IPS-11a (cell line): ENCODE data around the gene USP15.
"Not testable (repeated sequence)": the region's sequence is repeated elsewhere in the genome, so short reads cannot be mapped to it uniquely, and the experiment has no call there.

ENCODE experiments used
- H3K4me3 ChIP-seq: one replicate; pipeline ENCODE4 v1.5.1; 2013; ENCODE audit warnings: low read depth, low read length, control low read depth

USP15 gene

DNA sequence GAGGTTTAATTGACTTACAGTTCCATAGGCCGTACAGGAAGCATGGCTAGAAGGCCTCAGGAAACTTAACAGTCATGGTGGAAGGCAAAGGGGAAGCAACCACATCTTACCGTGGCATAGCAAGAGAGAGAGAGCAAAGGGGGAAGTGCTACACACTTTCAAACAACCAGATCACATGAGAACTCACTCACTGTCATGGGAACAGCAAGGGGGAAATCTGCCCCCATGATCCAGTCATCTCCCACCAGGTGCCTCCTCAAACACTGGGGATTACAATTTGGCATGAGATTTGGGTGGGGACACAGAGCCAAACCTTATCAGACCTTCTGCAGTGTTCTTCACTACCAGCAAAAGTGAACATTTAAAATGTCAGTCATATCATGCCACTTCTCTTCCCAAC, 58.9 kb downstream of the USP15 start:
- H3K4me3 ChIP-seq: no peak overlapping the region

DNA sequence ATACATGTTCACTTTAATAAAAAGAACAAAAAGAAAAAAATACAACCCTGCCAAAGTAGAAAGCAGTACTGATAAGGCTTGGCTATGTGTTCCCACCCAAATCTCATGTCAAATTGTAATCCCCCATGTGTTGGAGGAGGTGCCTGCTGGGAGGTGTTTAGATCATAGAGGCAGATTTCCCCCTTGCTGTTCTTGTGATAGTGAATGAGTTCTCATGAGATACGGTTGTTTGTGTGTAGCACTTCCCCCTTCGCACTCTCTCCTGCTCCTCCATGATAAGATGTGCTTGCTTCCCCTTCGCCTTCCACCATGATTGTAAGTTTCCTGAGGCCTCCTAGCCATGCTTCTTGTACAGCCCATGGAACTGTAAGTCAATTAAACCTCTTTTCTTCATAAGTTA, 59.9 kb downstream of the USP15 start:
- H3K4me3 ChIP-seq: no peak overlapping the region

- H3K4me3 ChIP-seq: no peak overlapping the region
Measured at GRCh38 chr12:62323386-62323785, 63.2 kb downstream of the USP15 start.

DNA sequence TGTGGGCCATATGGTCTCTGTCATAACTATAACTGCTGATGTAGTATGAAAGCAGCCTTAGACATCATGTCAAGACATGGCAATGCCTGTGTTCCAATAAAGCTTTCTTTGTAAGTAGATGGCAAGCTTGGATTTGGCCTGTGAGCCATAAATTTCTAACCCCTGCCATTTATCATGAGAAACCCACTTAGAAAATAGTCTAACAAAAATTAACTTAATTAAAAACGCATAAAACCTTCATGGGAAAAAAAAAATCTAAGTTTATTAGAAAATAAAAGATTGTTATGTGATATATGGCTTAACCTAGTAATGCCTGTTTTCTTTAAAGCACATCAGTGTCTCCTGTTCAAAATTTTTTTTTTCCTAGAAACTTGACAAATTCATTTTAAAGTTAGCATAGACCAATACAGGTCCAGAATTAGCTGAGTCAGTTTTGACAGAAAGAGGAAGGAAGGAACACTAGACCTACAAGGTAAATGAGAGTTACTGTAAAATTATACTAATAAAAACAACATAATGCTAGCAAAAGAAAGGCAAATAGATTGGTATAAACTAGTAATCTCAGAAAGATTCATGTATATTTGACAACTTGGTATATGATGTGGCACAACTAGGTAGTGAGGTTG, 68.2 kb downstream of the USP15 start:
- H3K4me3 ChIP-seq: no peak overlapping the region

DNA sequence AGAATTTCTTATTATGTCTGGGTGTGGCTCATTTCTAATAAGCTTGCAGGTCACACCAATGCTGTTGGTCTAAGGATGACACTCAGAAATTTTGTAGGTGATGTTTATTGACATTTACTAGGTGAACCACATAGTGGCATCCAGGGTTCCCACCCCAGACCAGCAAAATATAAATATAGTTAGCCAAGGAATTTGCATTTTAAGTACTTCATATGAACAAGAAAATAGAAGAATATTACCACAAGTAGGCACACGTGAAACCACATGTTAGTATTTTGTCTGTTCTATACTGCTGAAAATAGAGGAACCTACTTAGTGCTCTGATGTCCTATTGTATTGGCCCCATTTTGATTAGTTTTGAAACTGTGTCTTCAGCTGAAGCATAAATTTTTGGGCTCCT, 71.1 kb downstream of the USP15 start:
- H3K4me3 ChIP-seq: no peak overlapping the region

- H3K4me3 ChIP-seq: no peak overlapping the region
Measured at GRCh38 chr12:62332598-62332997, 72.4 kb downstream of the USP15 start.

- H3K4me3 ChIP-seq: no peak overlapping the region
Measured at GRCh38 chr12:62335057-62335456, 74.9 kb downstream of the USP15 start.

DNA sequence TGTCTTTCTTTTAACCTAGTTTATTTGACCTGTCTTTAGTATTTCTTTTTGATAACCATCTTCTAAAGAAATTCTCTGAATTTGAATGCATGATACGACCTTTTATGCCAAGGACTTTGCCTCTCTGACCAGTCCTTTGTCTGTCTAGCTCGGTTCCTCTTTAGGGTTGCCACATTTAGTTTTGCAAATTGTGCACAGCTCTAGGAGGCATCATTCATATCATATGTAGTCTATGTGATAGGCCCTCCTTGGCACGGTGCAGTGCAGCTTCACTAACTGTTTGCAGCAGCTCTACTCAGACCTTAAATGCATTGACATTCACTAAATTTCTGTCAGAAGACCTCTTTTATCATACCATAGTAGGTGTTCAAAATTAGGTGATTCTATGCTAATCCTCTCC, 75.6 kb downstream of the USP15 start:
- H3K4me3 ChIP-seq: no peak overlapping the region

DNA sequence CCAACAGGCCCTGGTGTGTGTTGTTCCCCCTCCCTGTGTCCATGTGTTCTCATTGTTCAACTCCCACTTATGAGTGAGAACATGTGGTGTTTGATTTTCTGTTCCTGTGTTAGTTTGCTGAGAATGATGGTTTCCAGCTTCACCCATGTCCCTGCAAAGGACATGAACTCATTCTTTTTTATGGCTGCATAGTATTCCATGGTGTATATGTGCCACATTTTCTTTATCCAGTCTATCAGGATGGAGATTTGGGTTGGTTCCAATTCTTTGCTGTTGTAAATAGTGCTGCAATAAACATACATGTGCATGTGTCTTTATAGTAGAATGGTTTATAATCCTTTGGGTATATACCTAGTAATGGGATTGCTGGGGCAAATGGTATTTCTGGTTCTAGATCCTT, 77.4 kb downstream of the USP15 start:
- not testable (repeated sequence) for H3K4me3 ChIP-seq

DNA sequence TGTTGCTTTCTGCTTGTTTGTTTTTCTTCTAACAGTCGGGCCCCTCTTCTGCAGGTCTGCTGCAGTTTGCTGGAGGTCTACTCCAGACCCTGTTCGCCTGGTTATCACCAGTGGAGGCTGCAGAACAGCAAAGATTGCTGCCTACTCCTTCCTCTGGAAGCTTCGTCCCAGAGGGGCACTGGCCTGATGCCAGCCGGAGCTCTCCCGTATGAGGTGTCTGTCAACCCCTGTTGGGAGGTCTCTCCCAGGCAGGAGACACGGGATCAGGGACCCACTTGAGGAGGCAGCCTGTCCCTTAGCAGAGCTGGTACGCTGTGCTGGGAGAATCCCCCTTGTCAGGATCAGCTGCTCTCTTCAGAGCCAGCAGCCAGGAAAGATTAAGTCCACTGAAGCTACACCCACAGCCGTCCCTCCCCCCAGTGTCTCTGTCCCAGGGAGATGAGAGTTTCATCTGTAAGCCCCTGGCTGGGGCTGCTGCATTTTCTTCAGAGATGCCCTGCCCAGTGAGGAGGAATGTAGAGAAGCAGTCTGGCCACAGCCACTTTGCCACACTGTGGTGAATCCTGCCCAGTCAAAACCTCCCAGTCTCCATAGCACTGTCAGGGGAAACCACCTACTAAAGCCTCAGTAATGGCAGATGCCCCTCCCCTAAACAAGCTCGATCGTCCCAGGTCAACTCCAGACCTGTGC, 82.6 kb downstream of the USP15 start:
- H3K4me3 ChIP-seq: not testable (repeated sequence)

DNA sequence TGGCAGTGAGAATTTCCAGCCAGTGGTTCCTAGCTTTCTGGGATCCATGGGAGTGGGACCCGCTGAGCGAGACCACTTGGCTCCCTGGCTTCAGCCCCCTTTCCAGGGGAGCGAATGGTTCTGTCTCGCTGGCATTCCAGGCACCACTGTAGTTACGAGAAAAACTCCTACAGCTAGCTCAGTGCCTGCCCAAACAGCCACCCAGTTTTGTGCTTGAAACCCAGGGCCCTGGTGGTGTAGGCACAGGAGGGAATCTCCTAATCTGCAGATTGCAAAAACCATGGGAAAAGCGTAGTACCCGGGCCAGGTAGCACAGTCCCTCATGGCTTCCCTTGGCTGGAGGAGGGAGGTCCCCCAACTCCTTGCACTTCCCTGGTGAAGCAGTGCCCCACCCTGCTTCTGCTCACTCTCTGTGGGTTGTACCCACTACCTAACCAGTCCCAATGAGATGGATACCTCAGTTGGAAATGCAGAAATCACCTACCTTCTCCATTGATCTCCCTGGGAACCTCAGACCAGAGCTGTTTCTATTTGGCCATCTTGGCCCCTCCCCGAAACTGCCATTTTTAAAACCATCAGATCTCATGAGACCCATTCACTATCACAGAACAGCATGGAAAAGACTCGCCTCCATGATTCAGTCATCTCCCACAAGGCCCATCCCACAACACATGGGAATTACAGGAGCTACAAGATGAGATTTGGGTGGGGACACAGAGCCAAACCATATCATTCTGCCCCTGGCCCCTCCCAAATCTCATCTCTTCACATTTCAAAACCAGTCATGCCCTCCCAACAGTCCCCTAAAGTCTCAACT, 83.3 kb downstream of the USP15 start:
- not testable (repeated sequence) for H3K4me3 ChIP-seq

GRCh38 chr12:62344731-62345556, 84.7 kb downstream of the USP15 start:
- H3K4me3 ChIP-seq: not testable (repeated sequence)

DNA sequence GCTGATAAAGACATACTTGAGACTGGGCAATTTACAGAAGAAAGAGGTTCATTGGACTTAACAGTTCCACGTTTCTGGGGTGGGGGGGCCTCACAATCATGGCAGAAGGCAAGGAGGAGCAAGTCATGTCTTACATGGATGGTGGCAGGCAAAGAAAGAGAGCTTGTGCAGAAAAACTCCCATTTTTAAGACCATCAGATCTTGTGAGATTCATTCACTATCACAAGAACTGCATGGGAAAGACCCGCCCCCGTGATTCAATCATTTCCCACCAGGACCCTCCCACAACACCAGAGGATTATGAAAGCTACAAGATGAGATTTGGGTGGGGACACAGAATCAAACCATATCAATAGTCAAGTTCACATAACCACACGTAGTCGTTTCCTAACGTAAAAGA, 85.5 kb downstream of the USP15 start:
- H3K4me3 ChIP-seq: no peak overlapping the region

DNA sequence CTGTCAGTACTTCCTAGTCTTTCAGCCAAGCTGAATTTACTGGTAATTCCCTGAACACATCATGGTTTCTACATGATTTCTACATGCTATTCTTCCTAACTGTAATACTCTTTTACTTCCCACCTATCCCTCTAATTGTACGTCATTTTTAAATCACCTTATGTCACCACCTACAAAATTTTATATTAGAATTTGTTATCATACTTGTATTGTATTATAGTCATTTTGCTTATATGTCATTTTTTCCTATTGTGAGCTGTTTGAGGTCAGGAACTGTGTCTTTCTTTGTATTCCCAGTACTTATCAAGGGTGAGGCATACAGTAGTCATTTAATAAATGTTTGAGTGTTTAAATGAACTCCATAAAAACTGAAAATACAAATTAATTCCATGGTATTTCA, 86.6 kb downstream of the USP15 start:
- H3K4me3 ChIP-seq: no peak overlapping the region

- H3K4me3 ChIP-seq: no peak overlapping the region
Measured at GRCh38 chr12:62347922-62348650, 87.9 kb downstream of the USP15 start.

DNA sequence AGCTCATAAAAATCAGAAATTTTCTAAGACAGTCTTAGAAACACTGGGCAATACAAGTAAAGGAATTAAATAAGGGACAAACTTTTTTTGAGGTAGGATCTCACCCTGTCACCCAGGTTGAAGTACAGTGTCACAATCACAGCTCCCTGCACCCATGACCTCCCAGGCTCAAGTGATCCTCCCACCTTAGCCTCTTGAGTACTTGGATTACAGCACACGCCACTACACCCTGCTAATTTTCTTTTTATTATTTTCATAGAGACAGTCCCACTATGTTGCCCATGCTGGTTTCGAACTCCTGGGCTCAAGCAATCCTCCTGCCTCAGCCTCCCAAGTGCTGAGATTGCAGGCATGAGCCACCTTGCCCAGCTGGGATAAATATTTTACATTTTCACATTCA, 90.3 kb downstream of the USP15 start:
- no peak overlapping the region for H3K4me3 ChIP-seq

- H3K4me3 ChIP-seq: no peak overlapping the region
Measured at GRCh38 chr12:62351326-62351725, 91.1 kb downstream of the USP15 start.

DNA sequence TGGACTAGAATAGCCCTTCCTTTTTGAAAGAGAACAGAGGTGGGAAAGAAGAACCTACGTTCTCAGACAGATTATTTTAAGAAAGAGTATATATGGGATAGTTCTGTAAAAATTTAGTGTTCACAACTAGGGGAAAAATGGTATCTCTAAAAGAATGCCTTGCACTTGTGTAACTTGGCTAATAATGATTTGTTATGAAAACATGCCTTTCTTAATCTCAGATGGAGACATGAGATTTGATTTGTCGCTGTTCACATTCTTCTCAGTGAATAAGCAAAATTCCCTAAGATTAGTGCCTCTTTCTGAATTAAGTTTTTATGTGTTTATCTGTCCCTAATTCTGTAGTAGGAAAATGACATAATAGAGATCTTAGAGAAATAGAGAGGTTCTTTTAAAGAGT, 100.8 kb downstream of the USP15 start:
- H3K4me3 ChIP-seq: no peak overlapping the region

GRCh38 chr12:62363506-62363905, 103.3 kb downstream of the USP15 start:
- H3K4me3 ChIP-seq: no peak overlapping the region

DNA sequence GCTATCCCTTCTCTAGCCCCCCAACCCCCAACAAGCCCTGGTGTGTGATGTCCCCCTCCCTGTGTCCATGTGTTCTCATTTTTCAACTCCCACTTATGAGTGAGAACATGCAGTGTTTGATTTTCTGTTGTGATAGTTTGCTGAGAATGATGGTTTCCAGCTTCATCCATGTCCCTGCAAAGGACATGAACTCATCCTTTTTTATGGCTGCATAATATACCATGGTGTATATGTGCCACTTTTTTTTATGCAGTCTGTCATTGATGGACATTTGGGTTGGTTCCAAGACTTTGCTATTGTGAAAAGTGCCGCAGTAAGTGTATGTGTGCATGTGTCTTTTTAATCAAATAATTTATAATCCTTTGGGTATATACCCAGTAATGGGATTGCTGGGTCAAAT, 104.5 kb downstream of the USP15 start:
- H3K4me3 ChIP-seq: not testable (repeated sequence)

GRCh38 chr12:62365846-62366245, 105.6 kb downstream of the USP15 start:
- not testable (repeated sequence) for H3K4me3 ChIP-seq
